ENCODE data around the gene CCDC57.

The CCDC57 gene

DNA sequence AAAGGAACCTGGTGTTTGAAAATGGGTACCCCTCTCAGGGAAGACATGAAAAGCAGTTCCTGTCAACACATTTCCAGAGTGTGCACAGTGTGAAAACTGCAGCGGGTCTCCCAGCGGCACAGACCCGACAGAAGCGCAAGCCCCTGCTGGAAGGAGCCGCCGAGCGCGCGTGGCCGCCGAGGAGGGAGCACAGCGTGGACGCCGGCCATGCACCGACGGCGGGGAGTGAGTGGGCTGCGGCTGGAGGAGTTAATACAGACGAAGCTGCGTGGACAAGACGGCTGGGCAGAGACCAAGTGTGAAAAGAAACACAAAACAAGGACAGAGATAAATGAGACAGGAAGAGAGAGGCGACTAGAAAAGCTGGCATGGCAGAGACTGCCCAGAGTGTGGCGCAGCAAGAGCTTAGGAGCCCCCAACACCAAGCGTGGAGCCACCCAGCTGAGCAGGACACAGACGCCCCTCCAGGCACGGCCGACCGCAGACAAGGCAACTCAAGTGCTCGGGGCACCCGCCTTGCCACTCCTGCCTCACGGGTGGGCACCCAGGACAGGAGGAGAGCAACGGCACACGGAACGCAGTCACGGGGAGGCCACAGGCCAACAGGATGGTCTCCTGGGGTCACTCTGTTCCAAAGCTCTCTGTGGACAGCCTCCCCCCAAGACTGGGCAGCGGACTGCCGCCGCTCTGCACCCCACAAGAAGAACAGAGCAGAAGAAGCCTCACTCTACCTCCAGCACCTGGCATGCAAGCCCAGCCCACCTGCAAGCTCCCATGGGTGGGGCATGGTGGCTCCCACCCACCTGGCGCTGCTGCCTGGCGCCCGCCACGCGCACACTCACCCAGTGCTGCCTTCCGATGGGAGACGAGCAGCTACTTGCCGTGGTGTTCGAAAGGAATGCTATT is 32.7 kb upstream of the CCDC57 start:
- DNase-seq, result no peak

- DNase-seq, result no peak
Measured at GRCh38 chr17:82244413-82245133, 31.9 kb upstream of the CCDC57 start.

DNA sequence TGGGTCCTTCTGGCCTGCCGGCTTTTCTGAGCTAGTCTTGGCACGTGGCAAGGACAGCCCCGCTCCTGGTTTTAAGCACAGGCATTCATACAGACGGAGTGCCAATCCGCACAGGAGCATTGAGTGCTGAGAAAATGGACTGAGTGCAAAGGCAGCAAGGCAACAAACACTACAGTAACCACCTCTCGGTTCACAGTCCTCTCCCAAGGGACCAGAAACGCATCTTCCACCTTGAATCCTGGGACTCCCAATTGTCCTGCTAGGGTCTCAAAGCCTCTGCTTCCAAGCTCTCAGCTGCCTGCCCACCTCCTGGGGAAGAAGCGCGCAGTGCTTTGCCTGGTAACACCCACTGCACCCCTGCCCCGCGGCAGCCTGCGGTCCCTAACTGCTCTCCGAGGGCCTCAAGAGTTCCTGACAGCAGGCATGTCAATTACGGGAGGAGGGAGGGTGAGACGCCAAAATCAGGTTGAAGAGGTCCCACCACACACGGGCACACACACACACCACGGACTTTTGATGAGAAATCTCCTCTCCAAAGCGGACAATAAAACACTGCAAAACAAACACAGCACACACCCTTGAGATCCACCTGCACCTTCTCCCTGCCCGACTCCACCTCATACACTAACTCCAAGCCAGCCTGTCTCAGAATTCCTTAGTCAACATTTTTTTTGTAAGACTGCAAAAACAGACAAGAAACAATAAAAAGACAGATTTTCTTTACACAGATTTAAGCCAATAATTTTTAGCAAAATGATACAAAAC is 31.2 kb upstream of the CCDC57 start:
- DNase-seq, result no peak

GRCh38 chr17:82242977-82243647 is 30.5 kb upstream of the CCDC57 start:
- peak; percentile 81 for DNase-seq

DNA sequence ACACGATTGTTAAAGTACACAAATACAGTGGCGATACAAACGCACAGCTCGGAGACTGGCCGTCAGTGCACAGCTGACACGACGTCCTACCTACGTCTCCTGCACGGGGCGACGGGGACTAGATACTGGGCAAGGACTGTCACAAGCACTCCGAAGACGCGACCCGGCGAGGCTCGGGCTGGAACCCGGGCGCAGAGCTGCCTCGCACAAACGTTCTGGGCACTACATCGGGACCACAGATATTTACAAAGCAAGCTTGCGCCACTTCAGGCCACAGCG is 30.0 kb upstream of the CCDC57 start:
- DNase-seq, result no peak

GRCh38 chr17:82241926-82242697 is 29.5 kb upstream of the CCDC57 start:
- DNase-seq, result no peak

DNA sequence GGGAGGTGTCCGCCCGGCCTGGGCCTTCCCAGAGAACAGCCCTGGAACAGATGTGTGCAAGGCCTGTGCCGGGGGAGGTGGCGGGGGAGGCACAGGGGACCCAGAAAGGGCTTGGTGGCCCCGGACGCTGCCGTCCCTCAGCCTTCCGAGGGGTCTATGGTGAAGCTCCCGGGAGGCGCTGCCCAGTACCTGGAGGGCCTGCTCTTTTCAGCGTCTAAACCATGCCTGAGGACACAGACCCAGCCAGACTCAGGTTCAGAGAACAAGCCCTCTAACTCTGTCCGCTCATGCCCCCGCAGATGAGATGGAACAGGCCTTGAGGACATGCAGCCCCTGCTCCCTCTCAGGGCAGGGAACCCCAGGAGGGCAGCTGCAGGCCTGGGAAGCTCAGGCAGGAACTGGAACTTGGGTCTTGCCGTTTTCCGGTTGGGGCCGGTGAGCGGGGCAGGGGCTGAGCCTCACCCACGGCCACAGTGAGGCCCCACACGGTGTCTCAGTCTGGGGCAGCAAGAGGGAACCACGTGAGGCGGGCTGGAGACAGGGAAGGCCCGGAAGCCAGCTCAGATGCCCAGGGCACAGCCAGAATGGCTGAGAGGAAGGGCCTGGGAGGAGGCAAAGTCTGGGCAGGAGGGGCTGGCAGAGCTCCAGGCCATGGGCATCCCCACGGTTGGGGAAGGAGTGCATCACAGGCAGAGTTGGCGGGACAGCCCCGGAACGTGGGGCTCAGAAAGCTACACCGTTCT is 28.7 kb upstream of the CCDC57 start:
- DNase-seq, result peak; percentile 94

DNA sequence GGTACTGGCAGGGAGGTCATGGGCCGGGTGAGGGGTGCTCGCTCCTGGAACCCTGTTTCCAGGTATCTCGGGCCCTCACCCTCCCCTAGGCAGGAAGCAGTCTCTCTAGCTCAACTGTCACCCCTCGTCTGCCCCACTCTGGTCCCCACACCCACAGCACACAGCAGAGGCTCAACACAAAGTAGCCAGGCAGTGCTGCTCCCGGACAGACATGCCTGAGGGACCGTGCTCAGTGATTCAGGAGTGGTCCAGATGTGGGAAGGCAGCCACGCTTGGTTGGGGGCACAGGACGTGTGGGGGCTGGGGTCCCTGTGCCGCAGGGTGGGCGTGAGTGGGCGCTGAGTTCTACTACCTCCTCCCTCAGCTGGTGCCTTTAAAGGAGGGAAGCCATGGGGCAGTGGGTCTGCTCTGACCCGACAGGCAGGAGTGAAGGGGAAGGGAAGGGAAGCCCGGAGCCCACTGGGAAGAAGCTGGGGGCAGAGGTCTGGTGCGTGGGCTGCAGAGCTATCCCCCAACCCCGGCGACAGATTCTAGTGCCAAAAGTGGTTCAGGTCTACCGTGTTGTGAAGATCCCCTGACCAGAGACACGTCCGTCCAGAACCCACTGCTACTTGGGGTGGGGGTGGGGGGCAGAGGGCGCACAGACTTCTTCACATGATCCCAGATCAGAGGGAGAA is 28.0 kb upstream of the CCDC57 start:
- DNase-seq, result no peak

DNA sequence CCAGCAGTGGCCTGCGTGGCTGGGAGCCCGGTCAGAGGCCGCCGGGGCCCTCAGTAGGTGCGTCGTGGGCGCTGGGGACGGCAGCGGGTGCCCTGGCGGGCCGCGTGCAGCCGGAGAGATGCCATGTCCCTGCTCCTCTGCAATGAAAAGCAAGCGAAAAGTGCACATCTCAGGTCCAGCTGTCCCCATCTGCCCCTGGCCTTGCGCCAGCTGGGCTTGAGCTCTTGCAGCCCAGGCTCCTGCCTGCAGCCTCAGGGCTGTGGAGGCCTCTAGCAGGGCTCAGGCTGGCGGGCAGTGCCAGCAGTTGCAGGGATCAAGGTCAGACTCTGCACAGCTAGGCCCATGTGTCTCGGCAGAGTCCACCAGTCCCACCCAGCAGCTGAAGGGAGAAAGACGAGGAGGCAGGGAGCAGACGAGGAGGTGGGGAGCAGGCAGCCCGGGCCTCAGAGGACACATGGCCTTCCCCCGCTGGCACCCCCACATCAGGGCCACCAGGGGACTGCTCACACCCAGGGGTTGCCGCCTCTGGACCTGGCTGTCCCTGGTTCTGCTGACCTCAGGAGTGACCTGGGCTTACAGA is 27.4 kb upstream of the CCDC57 start:
- DNase-seq, result no peak

GRCh38 chr17:82239401-82239925 is 26.8 kb upstream of the CCDC57 start:
- DNase-seq, result no peak

DNA sequence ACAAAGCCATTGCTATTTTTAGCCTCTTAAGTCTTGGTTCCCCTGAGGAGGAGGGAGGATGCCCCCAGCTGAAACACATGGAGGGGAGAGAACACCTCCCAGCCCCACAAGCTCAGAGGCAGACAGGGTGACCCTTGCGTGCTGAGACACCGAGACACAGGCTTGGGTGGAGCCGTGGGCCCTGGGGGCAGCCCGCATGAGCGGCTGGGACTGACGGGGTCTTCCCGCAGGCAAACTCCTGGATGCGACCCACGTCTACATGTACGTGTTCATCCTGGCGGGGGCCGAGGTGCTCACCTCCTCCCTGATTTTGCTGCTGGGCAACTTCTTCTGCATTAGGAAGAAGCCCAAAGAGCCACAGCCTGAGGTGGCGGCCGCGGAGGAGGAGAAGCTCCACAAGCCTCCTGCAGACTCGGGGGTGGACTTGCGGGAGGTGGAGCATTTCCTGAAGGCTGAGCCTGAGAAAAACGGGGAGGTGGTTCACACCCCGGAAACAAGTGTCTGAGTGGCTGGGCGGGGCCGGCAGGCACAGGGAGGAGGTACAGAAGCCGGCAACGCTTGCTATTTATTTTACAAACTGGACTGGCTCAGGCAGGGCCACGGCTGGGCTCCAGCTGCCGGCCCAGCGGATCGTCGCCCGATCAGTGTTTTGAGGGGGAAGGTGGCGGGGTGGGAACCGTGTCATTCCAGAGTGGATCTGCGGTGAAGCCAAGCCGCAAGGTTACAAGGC is 26.0 kb upstream of the CCDC57 start:
- peak; percentile 90 for DNase-seq

- no peak for DNase-seq
Measured at GRCh38 chr17:82237746-82238471, 25.3 kb upstream of the CCDC57 start.

GRCh38 chr17:82237083-82237745 is 24.6 kb upstream of the CCDC57 start:
- DNase-seq, result no peak

GRCh38 chr17:82236142-82236971 is 23.7 kb upstream of the CCDC57 start:
- DNase-seq, result no peak

- DNase-seq, result no peak
Measured at GRCh38 chr17:82235775-82236141, 23.1 kb upstream of the CCDC57 start.

DNA sequence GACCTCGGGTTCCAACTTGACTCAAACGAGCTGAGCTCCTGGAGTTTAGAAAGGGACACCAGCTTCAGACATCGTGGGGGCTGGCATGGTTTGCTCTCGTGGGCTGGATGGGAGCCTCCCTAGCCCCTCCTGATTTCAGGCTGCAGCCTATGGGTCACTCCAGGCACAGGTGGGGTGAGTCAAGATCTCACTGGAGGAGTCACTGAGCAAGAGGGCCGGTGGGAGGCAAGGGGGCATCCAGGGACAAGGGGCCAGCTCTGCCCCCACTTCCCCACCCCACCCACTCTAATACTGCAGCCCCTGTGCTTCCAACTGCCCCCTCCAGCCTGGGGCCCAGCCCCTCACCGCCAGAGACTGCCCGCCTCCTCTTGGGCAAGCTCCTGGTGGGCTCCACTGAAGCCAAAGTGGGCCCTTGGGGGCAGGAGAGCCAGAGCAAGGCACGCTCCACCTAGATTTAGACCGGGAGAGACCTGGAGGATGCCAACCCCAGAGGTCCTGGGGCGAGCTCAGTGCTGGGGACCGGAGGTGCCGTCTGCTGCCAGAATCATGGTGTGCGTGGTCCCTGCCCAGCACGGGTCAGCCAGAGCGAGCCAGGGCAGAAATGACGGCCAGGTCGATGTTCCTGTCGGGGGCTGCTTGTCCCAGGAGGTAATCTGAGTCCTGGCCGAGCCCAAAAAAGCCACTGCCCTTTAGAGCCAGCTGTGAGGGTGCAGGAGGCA is 22.6 kb upstream of the CCDC57 start:
- no peak for DNase-seq
